Measurements from ENCODE around the gene MADD. TPM values are rescaled to one million over a fixed set of nuclear protein-coding genes. Genes with fewer than 3 reads are reported as not detected.

MADD gene
- total RNA-seq, 1 donor from 2014 or later, result 29.6 TPM

GRCh38 chr11:47270331-47271271 is 668 bp downstream of the MADD start:
- Mint-ChIP-seq H3K36me3 (ENCODE audit: low read depth) (no peaks in the 10 kb centered on the region), H3K4me3 (ENCODE audit: unreplicated experiment) (peak overlapping the region; percentile 73), H3K27me3 (ENCODE audit: low read depth) (no peaks in the 10 kb centered on the region), H3K9me3 (ENCODE audit: low read depth) (no peaks in the 10 kb centered on the region), H3K27ac (ENCODE audit: unreplicated experiment) (peak overlapping the region; percentile 74), H3K4me1 (ENCODE audit: low read depth) (peaks cover 40% of the 10 kb centered on the region)
- DNase-seq (ENCODE audit: low spot score), result no peak
- TF ChIP-seq, protein P1, sequence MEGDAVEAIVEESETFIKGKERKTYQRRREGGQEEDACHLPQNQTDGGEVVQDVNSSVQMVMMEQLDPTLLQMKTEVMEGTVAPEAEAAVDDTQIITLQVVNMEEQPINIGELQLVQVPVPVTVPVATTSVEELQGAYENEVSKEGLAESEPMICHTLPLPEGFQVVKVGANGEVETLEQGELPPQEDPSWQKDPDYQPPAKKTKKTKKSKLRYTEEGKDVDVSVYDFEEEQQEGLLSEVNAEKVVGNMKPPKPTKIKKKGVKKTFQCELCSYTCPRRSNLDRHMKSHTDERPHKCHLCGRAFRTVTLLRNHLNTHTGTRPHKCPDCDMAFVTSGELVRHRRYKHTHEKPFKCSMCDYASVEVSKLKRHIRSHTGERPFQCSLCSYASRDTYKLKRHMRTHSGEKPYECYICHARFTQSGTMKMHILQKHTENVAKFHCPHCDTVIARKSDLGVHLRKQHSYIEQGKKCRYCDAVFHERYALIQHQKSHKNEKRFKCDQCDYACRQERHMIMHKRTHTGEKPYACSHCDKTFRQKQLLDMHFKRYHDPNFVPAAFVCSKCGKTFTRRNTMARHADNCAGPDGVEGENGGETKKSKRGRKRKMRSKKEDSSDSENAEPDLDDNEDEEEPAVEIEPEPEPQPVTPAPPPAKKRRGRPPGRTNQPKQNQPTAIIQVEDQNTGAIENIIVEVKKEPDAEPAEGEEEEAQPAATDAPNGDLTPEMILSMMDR (IDR thresholded peaks at IDR 0.05), result peak; percentile 59

GRCh38 chr11:47271328-47271727 is 1.4 kb downstream of the MADD start:
- H3K4me3 Mint-ChIP-seq (ENCODE audit: unreplicated experiment), result peak overlapping the region; percentile 73
- DNase-seq (ENCODE audit: low spot score), result no peak
- TF ChIP-seq, protein P1 (IDR thresholded peaks at IDR 0.05), result no peak
- no peaks in the 10 kb centered on the region for H3K27me3 Mint-ChIP-seq (ENCODE audit: low read depth)
- H3K9me3 Mint-ChIP-seq (ENCODE audit: low read depth), result no peaks in the 10 kb centered on the region
- H3K36me3 Mint-ChIP-seq (ENCODE audit: low read depth), result peaks cover 4% of the 10 kb centered on the region
- H3K4me1 Mint-ChIP-seq (ENCODE audit: low read depth), result peaks cover 40% of the 10 kb centered on the region
- H3K27ac Mint-ChIP-seq (ENCODE audit: unreplicated experiment), result peak overlapping the region; percentile 74

- no peaks in the 10 kb centered on the region for H3K9me3 Mint-ChIP-seq (ENCODE audit: low read depth)
- no peaks in the 10 kb centered on the region for H3K27me3 Mint-ChIP-seq (ENCODE audit: low read depth)
- H3K4me1 Mint-ChIP-seq (ENCODE audit: low read depth), result peaks cover 40% of the 10 kb centered on the region
- H3K4me3 Mint-ChIP-seq (ENCODE audit: unreplicated experiment), result no peak overlapping the region
- H3K36me3 Mint-ChIP-seq (ENCODE audit: low read depth), result peaks cover 11% of the 10 kb centered on the region
- no peak overlapping the region for H3K27ac Mint-ChIP-seq (ENCODE audit: unreplicated experiment)
- TF ChIP-seq, protein P1 (IDR thresholded peaks at IDR 0.05), result no peak
- DNase-seq (ENCODE audit: low spot score), result no peak
These were observed 2.2 kb downstream of the MADD start for GRCh38 chr11:47271961-47272661.

DNA sequence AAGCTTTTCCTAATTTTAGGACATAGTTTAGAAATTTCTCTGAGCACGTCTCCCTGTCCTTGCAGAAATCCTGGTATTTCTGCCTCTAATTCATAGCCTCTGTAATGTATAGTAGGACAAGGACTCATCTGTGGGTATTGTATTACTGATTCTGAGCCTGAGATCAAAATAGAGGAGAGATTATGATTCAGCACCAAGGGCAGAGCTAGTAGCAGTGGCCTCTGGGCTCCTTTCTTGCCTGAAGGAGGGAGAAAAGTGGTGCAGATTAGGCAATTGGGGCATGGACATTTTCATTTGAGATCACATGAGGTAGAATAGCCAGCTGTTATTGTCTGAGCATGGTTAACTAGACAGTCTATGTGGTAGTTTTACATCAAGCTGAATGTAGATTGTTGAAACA is 2.8 kb downstream of the MADD start:
- H3K36me3 Mint-ChIP-seq (ENCODE audit: low read depth), result peaks cover 11% of the 10 kb centered on the region
- H3K4me1 Mint-ChIP-seq (ENCODE audit: low read depth), result peaks cover 40% of the 10 kb centered on the region
- no peaks in the 10 kb centered on the region for H3K27me3 Mint-ChIP-seq (ENCODE audit: low read depth)
- no peak for DNase-seq (ENCODE audit: low spot score)
- no peak overlapping the region for H3K4me3 Mint-ChIP-seq (ENCODE audit: unreplicated experiment)
- no peaks in the 10 kb centered on the region for H3K9me3 Mint-ChIP-seq (ENCODE audit: low read depth)
- peak overlapping the region; percentile 1 for H3K27ac Mint-ChIP-seq (ENCODE audit: unreplicated experiment)
- TF ChIP-seq, protein P1 (IDR thresholded peaks at IDR 0.05), result no peak

- TF ChIP-seq, protein P1 (IDR thresholded peaks at IDR 0.05), result no peak
- H3K9me3 Mint-ChIP-seq (ENCODE audit: low read depth), result no peaks in the 10 kb centered on the region
- peaks cover 24% of the 10 kb centered on the region for H3K4me1 Mint-ChIP-seq (ENCODE audit: low read depth)
- H3K36me3 Mint-ChIP-seq (ENCODE audit: low read depth), result peaks cover 19% of the 10 kb centered on the region
- no peak for DNase-seq (ENCODE audit: low spot score)
- no peaks in the 10 kb centered on the region for H3K27me3 Mint-ChIP-seq (ENCODE audit: low read depth)
- H3K4me3 Mint-ChIP-seq (ENCODE audit: unreplicated experiment), result no peak overlapping the region
- no peak overlapping the region for H3K27ac Mint-ChIP-seq (ENCODE audit: unreplicated experiment)
These were observed 4.7 kb downstream of the MADD start for GRCh38 chr11:47274495-47275235.

All from chondrocyte (in vitro differentiated cells).